ENCODE results near the gene LNPK.

DNA sequence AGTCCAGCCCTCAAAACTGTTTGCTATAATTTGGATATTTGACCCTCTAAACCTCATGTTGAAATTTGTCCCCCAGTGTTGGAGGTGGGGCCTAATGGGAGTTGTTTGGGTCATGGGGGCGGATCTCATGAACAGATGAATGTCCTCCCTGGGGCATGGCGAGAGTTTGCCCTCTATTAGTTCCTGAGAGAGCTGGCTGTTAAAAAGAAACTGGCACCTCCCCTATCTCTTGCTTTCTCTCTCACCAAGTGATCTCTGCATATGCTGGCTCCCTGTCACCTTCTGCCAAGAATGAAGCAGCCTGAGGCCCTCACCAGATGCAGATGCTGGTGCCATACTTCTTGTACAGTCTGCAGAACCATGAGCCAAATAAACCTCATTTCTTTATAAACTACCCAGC is 12.0 kb downstream of the LNPK start:
- TF ChIP-seq, protein P1, sequence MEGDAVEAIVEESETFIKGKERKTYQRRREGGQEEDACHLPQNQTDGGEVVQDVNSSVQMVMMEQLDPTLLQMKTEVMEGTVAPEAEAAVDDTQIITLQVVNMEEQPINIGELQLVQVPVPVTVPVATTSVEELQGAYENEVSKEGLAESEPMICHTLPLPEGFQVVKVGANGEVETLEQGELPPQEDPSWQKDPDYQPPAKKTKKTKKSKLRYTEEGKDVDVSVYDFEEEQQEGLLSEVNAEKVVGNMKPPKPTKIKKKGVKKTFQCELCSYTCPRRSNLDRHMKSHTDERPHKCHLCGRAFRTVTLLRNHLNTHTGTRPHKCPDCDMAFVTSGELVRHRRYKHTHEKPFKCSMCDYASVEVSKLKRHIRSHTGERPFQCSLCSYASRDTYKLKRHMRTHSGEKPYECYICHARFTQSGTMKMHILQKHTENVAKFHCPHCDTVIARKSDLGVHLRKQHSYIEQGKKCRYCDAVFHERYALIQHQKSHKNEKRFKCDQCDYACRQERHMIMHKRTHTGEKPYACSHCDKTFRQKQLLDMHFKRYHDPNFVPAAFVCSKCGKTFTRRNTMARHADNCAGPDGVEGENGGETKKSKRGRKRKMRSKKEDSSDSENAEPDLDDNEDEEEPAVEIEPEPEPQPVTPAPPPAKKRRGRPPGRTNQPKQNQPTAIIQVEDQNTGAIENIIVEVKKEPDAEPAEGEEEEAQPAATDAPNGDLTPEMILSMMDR (optimal IDR thresholded peaks at IDR 0.05 in 1 of 3, IDR thresholded peaks at IDR 0.05 in 1 of 3, conservative IDR thresholded peaks at IDR 0.05 in 1 of 3; ENCODE audit: extremely low read depth in 1 of 3, insufficient read depth in 2 of 3, low read length in 3 of 3): no peak
- TF ChIP-seq EZH2 (IDR thresholded peaks at IDR 0.05; ENCODE audit: low read length): no peak

Data from keratinocyte (primary cell).